GM19025 (cell line): ENCODE measurements around the gene RBM20.
A peak's percentile ranks its signal among the peaks of the same experiment; 100 is the strongest.

Experiments
- ATAC-seq: cut with Tn5 transposase; IDR thresholded peaks from one replicate; pipeline ENCODE4 v1.9.1; 2021; ENCODE audit warnings: mild to moderate bottlenecking, low read depth, moderate library complexity; ENCODE audit not compliant: unreplicated experiment

RBM20 gene

GRCh38 chr10:110845192-110845755 is 201.1 kb downstream of the RBM20 start:
- no peak for ATAC-seq

- ATAC-seq, result no peak
Measured at GRCh38 chr10:110845756-110846620, 201.9 kb downstream of the RBM20 start.

GRCh38 chr10:110847374-110847773 is 203.2 kb downstream of the RBM20 start:
- no peak for ATAC-seq

GRCh38 chr10:110848106-110848505 is 204.0 kb downstream of the RBM20 start:
- ATAC-seq, result no peak

GRCh38 chr10:110850099-110850498 is 206.0 kb downstream of the RBM20 start:
- no peak for ATAC-seq

- ATAC-seq, result no peak
Measured at GRCh38 chr10:110851020-110851612, 207.0 kb downstream of the RBM20 start.

- no peak for ATAC-seq
Measured at GRCh38 chr10:110852255-110852896, 208.2 kb downstream of the RBM20 start.

- ATAC-seq, result no peak
Measured at GRCh38 chr10:110852947-110853346, 208.8 kb downstream of the RBM20 start.

GRCh38 chr10:110853921-110854605 is 209.9 kb downstream of the RBM20 start:
- ATAC-seq, result no peak

GRCh38 chr10:110857265-110858171 is 213.4 kb downstream of the RBM20 start:
- ATAC-seq, result peak; percentile 43

GRCh38 chr10:110858297-110858934 is 214.3 kb downstream of the RBM20 start:
- no peak for ATAC-seq

- ATAC-seq, result no peak
Measured at GRCh38 chr10:110859206-110859972, 215.3 kb downstream of the RBM20 start.

- ATAC-seq, result no peak
Measured at GRCh38 chr10:110859973-110860376, 215.8 kb downstream of the RBM20 start.

- ATAC-seq, result peak; percentile 34
Measured at GRCh38 chr10:110860576-110861241, 216.6 kb downstream of the RBM20 start.

- no peak for ATAC-seq
Measured at GRCh38 chr10:110861476-110861875, 217.3 kb downstream of the RBM20 start.

- ATAC-seq, result no peak
Measured at GRCh38 chr10:110861930-110862649, 218.0 kb downstream of the RBM20 start.

- no peak for ATAC-seq
Measured at GRCh38 chr10:110862961-110863360, 218.8 kb downstream of the RBM20 start.
